ENCODE results near the gene ANKS1B.
"Not testable (repeated sequence)": the region's sequence is repeated elsewhere in the genome, so short reads cannot be mapped to it uniquely, and the experiment has no call there.

- not testable (repeated sequence) for TF ChIP-seq POLR2A, CTCF (IDR thresholded peaks at IDR 0.05)
Measured at GRCh38 chr12:99237907-99238538, 746.7 kb downstream of the ANKS1B start.
